Measurements from ENCODE around the gene RORC. TPM values are rescaled to one million over a fixed set of nuclear protein-coding genes. Genes with fewer than 3 reads are reported as not detected.

RORC gene
- polyA plus RNA-seq, 1 donor (not counting 4 experiments of a cell fraction or from before 2014, with no cell fraction given): 0.12 TPM

DNA sequence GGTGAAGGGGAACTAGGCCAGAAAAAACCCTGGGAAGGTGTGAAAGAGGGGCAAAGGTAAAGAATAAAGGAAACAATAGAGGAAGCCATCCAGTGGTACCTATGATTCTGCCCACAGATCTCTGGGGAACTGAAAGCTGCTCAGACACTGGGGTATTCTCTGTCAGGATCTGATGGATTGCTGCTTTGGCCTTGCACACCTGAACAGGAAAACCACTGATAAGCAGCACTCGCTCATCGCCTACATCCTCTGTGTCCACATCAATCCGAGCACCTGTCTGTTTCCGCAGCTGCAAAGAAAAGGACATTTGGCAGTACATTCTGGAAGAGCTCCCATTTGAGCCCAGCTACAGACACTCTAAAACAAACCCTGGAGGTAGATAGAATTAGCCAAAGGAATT lies 51.8 kb downstream of the RORC start:
- no peaks in the 10 kb centered on the region for H3K27me3 ChIP-seq (ENCODE audit: control insufficient read depth, extremely low read depth, insufficient read depth, low read length)
- DNase-seq (ENCODE audit: low read depth, low spot score) (no peak), FAIRE-seq (no peak)
- no peaks in the 10 kb centered on the region for H4K20me1 ChIP-seq (ENCODE audit: control insufficient read depth, extremely low read depth, insufficient read depth, low read length)
- no peaks in the 10 kb centered on the region for H3K9me3 ChIP-seq (ENCODE audit: control insufficient read depth, low read depth, low read length)
- H3K27ac ChIP-seq (ENCODE audit: control insufficient read depth, insufficient read depth, low read length): no peak overlapping the region
- no peak overlapping the region for H3K4me2 ChIP-seq (ENCODE audit: control insufficient read depth, extremely low read depth, insufficient read depth, low read depth, low read length)
- H3K36me3 ChIP-seq (ENCODE audit: control insufficient read depth in 2 of 2, extremely low read depth in 1 of 2, insufficient read depth in 2 of 2, low read length in 2 of 2): peaks cover 2 to 7% of the 10 kb centered on the region in 2 experiments
- H3K79me2 ChIP-seq (ENCODE audit: control insufficient read depth, insufficient read depth, low read length): no peaks in the 10 kb centered on the region
- no peak overlapping the region for H3K4me3 ChIP-seq (ENCODE audit: control insufficient read depth in 2 of 3, extremely low read depth in 1 of 3, insufficient read depth in 2 of 3, low read depth in 1 of 3, low read length in 3 of 3)
- dilution Hi-C loops (cut with MboI; ENCODE audit: extremely low pct_ligation_motif_present, low sequenced_read_pairs): no loop called here
- no peaks in the 10 kb centered on the region for H3K9me1 ChIP-seq (ENCODE audit: control insufficient read depth, extremely low read depth, insufficient read depth, low read length)
- H3K4me1 ChIP-seq (ENCODE audit: control insufficient read depth, extremely low read depth, insufficient read depth, low read length): peaks cover 13% of the 10 kb centered on the region
- H2AFZ ChIP-seq (ENCODE audit: control insufficient read depth, low read length): no peak overlapping the region
- no peak overlapping the region for H3K9ac ChIP-seq (ENCODE audit: control insufficient read depth, extremely low read depth, insufficient read depth, low read length)
- TF ChIP-seq EZH2 (IDR thresholded peaks at IDR 0.05; ENCODE audit: low read length): no peak
- TF ChIP-seq, protein P1, sequence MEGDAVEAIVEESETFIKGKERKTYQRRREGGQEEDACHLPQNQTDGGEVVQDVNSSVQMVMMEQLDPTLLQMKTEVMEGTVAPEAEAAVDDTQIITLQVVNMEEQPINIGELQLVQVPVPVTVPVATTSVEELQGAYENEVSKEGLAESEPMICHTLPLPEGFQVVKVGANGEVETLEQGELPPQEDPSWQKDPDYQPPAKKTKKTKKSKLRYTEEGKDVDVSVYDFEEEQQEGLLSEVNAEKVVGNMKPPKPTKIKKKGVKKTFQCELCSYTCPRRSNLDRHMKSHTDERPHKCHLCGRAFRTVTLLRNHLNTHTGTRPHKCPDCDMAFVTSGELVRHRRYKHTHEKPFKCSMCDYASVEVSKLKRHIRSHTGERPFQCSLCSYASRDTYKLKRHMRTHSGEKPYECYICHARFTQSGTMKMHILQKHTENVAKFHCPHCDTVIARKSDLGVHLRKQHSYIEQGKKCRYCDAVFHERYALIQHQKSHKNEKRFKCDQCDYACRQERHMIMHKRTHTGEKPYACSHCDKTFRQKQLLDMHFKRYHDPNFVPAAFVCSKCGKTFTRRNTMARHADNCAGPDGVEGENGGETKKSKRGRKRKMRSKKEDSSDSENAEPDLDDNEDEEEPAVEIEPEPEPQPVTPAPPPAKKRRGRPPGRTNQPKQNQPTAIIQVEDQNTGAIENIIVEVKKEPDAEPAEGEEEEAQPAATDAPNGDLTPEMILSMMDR (optimal IDR thresholded peaks at IDR 0.05 in 1 of 3, IDR thresholded peaks at IDR 0.05 in 1 of 3, conservative IDR thresholded peaks at IDR 0.05 in 1 of 3; ENCODE audit: extremely low read depth in 1 of 3, insufficient read depth in 2 of 3, low read length in 3 of 3): no peak

DNA sequence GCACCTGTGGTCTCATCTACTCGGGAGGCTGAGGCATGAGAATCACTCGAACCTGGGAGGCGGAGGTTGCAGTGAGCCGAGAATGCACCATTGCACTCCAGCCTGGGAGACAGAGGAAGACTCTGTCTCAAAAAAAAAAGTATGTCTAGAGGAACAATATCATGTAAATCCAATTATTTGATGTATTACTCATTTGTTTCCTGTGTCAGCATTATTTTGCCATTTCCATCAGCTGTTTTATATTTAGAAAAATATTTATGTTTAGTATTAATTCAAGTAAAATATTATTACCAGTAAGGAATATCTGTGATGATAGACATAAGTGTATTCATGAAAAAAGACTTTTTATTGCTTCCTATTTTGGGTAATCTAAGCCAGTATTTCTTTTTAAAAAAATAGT lies 54.3 kb downstream of the RORC start:
- H4K20me1 ChIP-seq (ENCODE audit: control insufficient read depth, extremely low read depth, insufficient read depth, low read length): no peaks in the 10 kb centered on the region
- DNase-seq (ENCODE audit: low read depth, low spot score): no peak
- no peak overlapping the region for H2AFZ ChIP-seq (ENCODE audit: control insufficient read depth, low read length)
- H3K4me1 ChIP-seq (ENCODE audit: control insufficient read depth, extremely low read depth, insufficient read depth, low read length): peaks cover 16% of the 10 kb centered on the region
- H3K9ac ChIP-seq (ENCODE audit: control insufficient read depth, extremely low read depth, insufficient read depth, low read length): no peak overlapping the region
- FAIRE-seq: no peak
- H3K79me2 ChIP-seq (ENCODE audit: control insufficient read depth, insufficient read depth, low read length): no peaks in the 10 kb centered on the region
- H3K27me3 ChIP-seq (ENCODE audit: control insufficient read depth, extremely low read depth, insufficient read depth, low read length): no peaks in the 10 kb centered on the region
- H3K9me3 ChIP-seq (ENCODE audit: control insufficient read depth, low read depth, low read length): no peaks in the 10 kb centered on the region
- no peaks in the 10 kb centered on the region for H3K9me1 ChIP-seq (ENCODE audit: control insufficient read depth, extremely low read depth, insufficient read depth, low read length)
- TF ChIP-seq EZH2 (IDR thresholded peaks at IDR 0.05; ENCODE audit: low read length): no peak
- TF ChIP-seq, protein P1 (optimal IDR thresholded peaks at IDR 0.05 in 1 of 3, IDR thresholded peaks at IDR 0.05 in 1 of 3, conservative IDR thresholded peaks at IDR 0.05 in 1 of 3; ENCODE audit: extremely low read depth in 1 of 3, insufficient read depth in 2 of 3, low read length in 3 of 3): no peak
- H3K27ac ChIP-seq (ENCODE audit: control insufficient read depth, insufficient read depth, low read length): no peak overlapping the region
- peaks cover 2 to 7% of the 10 kb centered on the region in 2 experiments for H3K36me3 ChIP-seq (ENCODE audit: control insufficient read depth in 2 of 2, extremely low read depth in 1 of 2, insufficient read depth in 2 of 2, low read length in 2 of 2)
- H3K4me3 ChIP-seq (ENCODE audit: control insufficient read depth in 2 of 3, extremely low read depth in 1 of 3, insufficient read depth in 2 of 3, low read depth in 1 of 3, low read length in 3 of 3): no peak overlapping the region
- dilution Hi-C loops (cut with MboI; ENCODE audit: extremely low pct_ligation_motif_present, low sequenced_read_pairs): no loop called here
- no peak overlapping the region for H3K4me2 ChIP-seq (ENCODE audit: control insufficient read depth, extremely low read depth, insufficient read depth, low read depth, low read length)

Measured in keratinocyte (primary cell).